Measurements from ENCODE around the gene PKP2. TPM values are rescaled to one million over a fixed set of nuclear protein-coding genes. Genes with fewer than 3 reads are reported as not detected.

The PKP2 gene
- total RNA-seq, 1 experiment from 2014 or later = 18.4 TPM

DNA sequence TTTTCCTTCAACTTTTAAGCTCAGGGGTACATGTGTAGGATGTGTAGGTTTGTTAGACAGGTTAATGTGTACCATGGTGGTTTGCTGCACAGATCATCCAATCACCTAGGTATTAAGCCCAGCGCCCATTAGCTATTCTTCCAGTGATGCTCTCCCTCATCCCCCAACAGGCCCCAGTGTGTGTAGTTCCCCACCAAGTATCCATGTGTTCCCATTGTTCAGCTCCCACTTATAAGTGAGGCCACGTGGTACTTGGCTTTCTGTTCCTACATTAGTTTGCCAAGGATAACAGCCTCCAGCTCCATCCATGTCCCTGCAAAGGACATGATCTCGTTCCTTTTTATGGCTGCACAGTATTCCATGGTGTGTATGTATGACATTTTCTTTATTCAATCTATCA lies 92.3 kb downstream of the PKP2 start:
- H3K9me3 ChIP-seq (ENCODE audit: control insufficient read depth, low read depth, low read length) = no peaks in the 10 kb centered on the region
- H3K18ac ChIP-seq (ENCODE audit: insufficient read length, low read depth, low read length) = no peak overlapping the region
- peaks cover 0 to 19% (median 13%) of the 10 kb centered on the region in 3 experiments; a peak in 4 of 7 replicates for H3K36me3 Mint-ChIP-seq (ENCODE audit: insufficient read depth in 1 of 3, low read depth in 3 of 3)
- no peak overlapping the region for H2BK5ac ChIP-seq (ENCODE audit: insufficient read length, low read length)
- H4K20me1 ChIP-seq (ENCODE audit: control insufficient read depth, insufficient read depth, insufficient read length) = no peaks in the 10 kb centered on the region
- H2BK15ac ChIP-seq (ENCODE audit: low read depth, low read length) = no peak overlapping the region
- DNase-seq = no peak
- H3K27me3 ChIP-seq (ENCODE audit: insufficient read depth, low read length) = no peaks in the 10 kb centered on the region
- H3K4me3 Mint-ChIP-seq = no peak overlapping the region
- no peak overlapping the region for H4K8ac ChIP-seq (replicated peaks; ENCODE audit: insufficient read length, low read depth, low read length)
- H3K23me2 ChIP-seq (ENCODE audit: insufficient read length, low read depth, low read length, poor library complexity, severe bottlenecking) = no peaks in the 10 kb centered on the region
- no peaks in the 10 kb centered on the region for H3K4me1 ChIP-seq (ENCODE audit: insufficient read depth, low read length)
- H3K14ac ChIP-seq (ENCODE audit: insufficient read depth, low read length) = no peak overlapping the region
- no peak overlapping the region for H3K27ac ChIP-seq (ENCODE audit: insufficient read length, low read depth, low read length)
- TF ChIP-seq, protein P1, sequence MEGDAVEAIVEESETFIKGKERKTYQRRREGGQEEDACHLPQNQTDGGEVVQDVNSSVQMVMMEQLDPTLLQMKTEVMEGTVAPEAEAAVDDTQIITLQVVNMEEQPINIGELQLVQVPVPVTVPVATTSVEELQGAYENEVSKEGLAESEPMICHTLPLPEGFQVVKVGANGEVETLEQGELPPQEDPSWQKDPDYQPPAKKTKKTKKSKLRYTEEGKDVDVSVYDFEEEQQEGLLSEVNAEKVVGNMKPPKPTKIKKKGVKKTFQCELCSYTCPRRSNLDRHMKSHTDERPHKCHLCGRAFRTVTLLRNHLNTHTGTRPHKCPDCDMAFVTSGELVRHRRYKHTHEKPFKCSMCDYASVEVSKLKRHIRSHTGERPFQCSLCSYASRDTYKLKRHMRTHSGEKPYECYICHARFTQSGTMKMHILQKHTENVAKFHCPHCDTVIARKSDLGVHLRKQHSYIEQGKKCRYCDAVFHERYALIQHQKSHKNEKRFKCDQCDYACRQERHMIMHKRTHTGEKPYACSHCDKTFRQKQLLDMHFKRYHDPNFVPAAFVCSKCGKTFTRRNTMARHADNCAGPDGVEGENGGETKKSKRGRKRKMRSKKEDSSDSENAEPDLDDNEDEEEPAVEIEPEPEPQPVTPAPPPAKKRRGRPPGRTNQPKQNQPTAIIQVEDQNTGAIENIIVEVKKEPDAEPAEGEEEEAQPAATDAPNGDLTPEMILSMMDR (conservative IDR thresholded peaks at IDR 0.05) = no peak
- no peak overlapping the region for H3K9ac ChIP-seq (ENCODE audit: extremely low read depth, insufficient read length, low read length)
- no peaks in the 10 kb centered on the region for H3K27me3 Mint-ChIP-seq (ENCODE audit: low read depth)
- no peak overlapping the region for H3K4me2 ChIP-seq (ENCODE audit: insufficient read depth, insufficient read length, low read length)
- no peak overlapping the region for H3K56ac ChIP-seq (ENCODE audit: insufficient read length, low read depth, low read length)
- H3K79me2 ChIP-seq (ENCODE audit: insufficient read depth, low read length) = no peaks in the 10 kb centered on the region; the same call in 1 of the 2 replicates
- no peaks in the 10 kb centered on the region for H3K4me1 Mint-ChIP-seq
- H2BK12ac ChIP-seq (ENCODE audit: insufficient read length, low read depth, low read length) = no peak overlapping the region
- no peak overlapping the region for H2BK20ac ChIP-seq (ENCODE audit: low read depth, low read length, poor library complexity, severe bottlenecking)
- H3T11ph ChIP-seq (ENCODE audit: low read length) = no peak overlapping the region
- no peak overlapping the region for H2AFZ ChIP-seq (ENCODE audit: low read length)
- peaks cover 7 to 18% of the 10 kb centered on the region in 2 experiments; a peak in 4 of 5 replicates for H3K9me3 Mint-ChIP-seq
- no peak overlapping the region for H4K5ac ChIP-seq (ENCODE audit: insufficient read length, low read depth, low read length)
- no peak overlapping the region for H3K4ac ChIP-seq (ENCODE audit: low read depth, low read length)
- H3K23ac ChIP-seq (ENCODE audit: insufficient read length, low read depth, low read length) = no peak overlapping the region
- H2BK120ac ChIP-seq (ENCODE audit: low read depth, low read length, poor library complexity, severe bottlenecking) = no peak overlapping the region
- WGBS (ENCODE audit: extremely low coverage, insufficient read length, low lambda C conversion rate) = no CpG with 5 or more reads among the region's 3 CpGs
- no peak overlapping the region for H4K91ac ChIP-seq (ENCODE audit: insufficient read length, low read depth, low read length)
- H2AK5ac ChIP-seq (ENCODE audit: insufficient read length, low read length) = no peak overlapping the region
- no peaks in the 10 kb centered on the region for H3K79me1 ChIP-seq (ENCODE audit: insufficient read depth, low read depth, low read length, poor library complexity, severe bottlenecking)
- H3K27ac Mint-ChIP-seq = no peak overlapping the region
